NCI-H146 treated with DMSO at 0.1 percent for 48 hours (cell line): Measurements from ENCODE around the gene TNRC18.
A peak's percentile ranks its signal among the peaks of the same experiment; 100 is the strongest.
"Not testable (repeated sequence)": the region's sequence is repeated elsewhere in the genome, so short reads cannot be mapped to it uniquely, and the experiment has no call there.

Source experiments
- DNase-seq: peaks from one replicate; lab custom pipeline; 2025; ENCODE audit not compliant: unreplicated experiment; lab: John Stamatoyannopoulos, UW

TNRC18 gene

GRCh38 chr7:5380350-5381070 is 43.1 kb downstream of the TNRC18 start:
- DNase-seq, result no peak

- DNase-seq, result no peak
These were observed 44.1 kb downstream of the TNRC18 start for GRCh38 chr7:5379546-5379945.

GRCh38 chr7:5377816-5378215 is 45.8 kb downstream of the TNRC18 start:
- DNase-seq, result no peak

- no peak for DNase-seq
These were observed 46.4 kb downstream of the TNRC18 start for GRCh38 chr7:5377279-5377678.

- no peak for DNase-seq
These were observed 47.7 kb downstream of the TNRC18 start for GRCh38 chr7:5375925-5376324.

- no peak for DNase-seq
These were observed 49.2 kb downstream of the TNRC18 start for GRCh38 chr7:5374464-5374863.

- DNase-seq, result no peak
These were observed 50.3 kb downstream of the TNRC18 start for GRCh38 chr7:5373300-5373699.

GRCh38 chr7:5370454-5371353 is 52.9 kb downstream of the TNRC18 start:
- DNase-seq, result no peak

- DNase-seq, result no peak
These were observed 56.0 kb downstream of the TNRC18 start for GRCh38 chr7:5367661-5368060.

- DNase-seq, result peak; percentile 42
These were observed 57.5 kb downstream of the TNRC18 start for GRCh38 chr7:5365976-5366625.

- no peak for DNase-seq
These were observed 59.9 kb downstream of the TNRC18 start for GRCh38 chr7:5363729-5364128.

GRCh38 chr7:5362466-5362865 is 61.2 kb downstream of the TNRC18 start:
- no peak for DNase-seq

- no peak for DNase-seq
These were observed 62.0 kb downstream of the TNRC18 start for GRCh38 chr7:5361446-5362127.

GRCh38 chr7:5360971-5361370 is 62.7 kb downstream of the TNRC18 start:
- no peak for DNase-seq

- no peak for DNase-seq
These were observed 63.2 kb downstream of the TNRC18 start for GRCh38 chr7:5360451-5360850.

GRCh38 chr7:5360021-5360420 is 63.6 kb downstream of the TNRC18 start:
- not testable (repeated sequence) for DNase-seq

GRCh38 chr7:5359344-5359743 is 64.3 kb downstream of the TNRC18 start:
- DNase-seq, result no peak

- DNase-seq, result no peak
These were observed 65.7 kb downstream of the TNRC18 start for GRCh38 chr7:5357951-5358350.

GRCh38 chr7:5356751-5357119 is 66.9 kb downstream of the TNRC18 start:
- no peak for DNase-seq

- DNase-seq, result no peak
These were observed 69.0 kb downstream of the TNRC18 start for GRCh38 chr7:5354460-5355232.
